ENCODE results near the gene FHIT.

- TF ChIP-seq POLR2AphosphoS5 (IDR thresholded peaks at IDR 0.05): no peak
- no peak for TF ChIP-seq POLR2A (IDR thresholded peaks at IDR 0.05)
Measured at GRCh38 chr3:60703956-60704736, 547.1 kb downstream of the FHIT start.
